Endothelial cell of umbilical vein (primary cell): ENCODE results near the gene MAGI1. TPM values are rescaled to one million over a fixed set of nuclear protein-coding genes. Genes with fewer than 3 reads are reported as not detected.
A peak's percentile ranks its signal among the peaks of the same experiment; 100 is the strongest.
"Not testable (repeated sequence)": the region's sequence is repeated elsewhere in the genome, so short reads cannot be mapped to it uniquely, and the experiment has no call there.

Source experiments
- BruUV-seq: library from RNA; stranded (reverse); fragments of 400-500 nt; replicated peaks from 2 replicates; lab custom pipeline; 2021; lab: Mats Ljungman, UMichigan
- CTCF ChIA-PET: fragments of 300-600, 350-600 bp; sonication (Branson Sonifier 250); formaldehyde crosslinking; loops from one replicate; lab custom pipeline; 2021; ENCODE audit warnings: antibody characterized with exemption, inconsistent platforms; lab: Charles Lee
- POLR2A ChIA-PET: fragments of 300-600, 350-600 bp; sonication (Branson Sonifier 250); formaldehyde crosslinking; loops from one replicate; lab custom pipeline; 2021; ENCODE audit warnings: antibody characterized with exemption, inconsistent platforms; lab: Charles Lee
- DNase-seq: peaks from one replicate; pipeline ENCODE4 v3.0.0-alpha.2; 2011; ENCODE audit warnings: low read depth, low spot score
- FAIRE-seq: peaks from 2 replicates; lab custom pipeline; 2011; peaks lifted over from hg19 to GRCh38; lab: Jason Lieb, UNC
- H2AFZ ChIP-seq: 2 replicates; pipeline ENCODE4 v1.6.0; 2012; ENCODE audit warnings: low read depth, low read length, control low read depth, inconsistent platforms
- H3K27ac ChIP-seq: 2 replicates; pipeline ENCODE4 v1.5.1; 2011; ENCODE audit warnings: low read depth, mild to moderate bottlenecking, control low read depth, low read length, moderate library complexity; ENCODE audit not compliant: insufficient read depth
- H3K27me3 ChIP-seq, 2 experiments: 2 replicates each; pipeline versions ENCODE4 v1.6.0 to v1.6.1; 2011; ENCODE audit warnings: low read length in 2 of 2, mixed read lengths in 1 of 2; ENCODE audit not compliant: control insufficient read depth in 2 of 2, insufficient read depth in 2 of 2
- H3K36me3 ChIP-seq, 2 experiments: 2 replicates in 1 of 2; 3 replicates in 1 of 2; pipeline ENCODE4 v1.5.1; 2011; ENCODE audit warnings: low read length in 2 of 2, mild to moderate bottlenecking in 1 of 2, moderate library complexity in 1 of 2; ENCODE audit not compliant: control insufficient read depth in 2 of 2, insufficient read depth in 2 of 2; ENCODE audit errors: extremely low read depth in 1 of 2
- H3K4me1 ChIP-seq: 3 replicates; pipeline ENCODE4 v1.5.1; 2011; ENCODE audit warnings: mild to moderate bottlenecking, low read length; ENCODE audit not compliant: control insufficient read depth, insufficient read depth; ENCODE audit errors: extremely low read depth
- H3K4me2 ChIP-seq: 2 replicates; pipeline ENCODE4 v1.6.1; 2011; ENCODE audit warnings: low read length, control low read depth, mixed read lengths; ENCODE audit not compliant: insufficient read depth
- H3K4me3 ChIP-seq, 3 experiments: fragments of 200-600 bp in 1 of 3; sonication (generic), shearing (Covaris generic) in 1 of 3; replicated peaks in 1 of 3; 2 replicates each; pipeline ENCODE4 v1.5.1; 2011 to 2016; ENCODE audit warnings: control low read depth in 3 of 3, low read length in 3 of 3, mild to moderate bottlenecking in 2 of 3, inconsistent platforms in 1 of 3, low read depth in 1 of 3, moderate library complexity in 1 of 3; ENCODE audit not compliant: insufficient read depth in 1 of 3
- H3K79me2 ChIP-seq: 2 replicates; pipeline ENCODE4 v1.6.0; 2012; ENCODE audit warnings: low read length, inconsistent platforms; ENCODE audit not compliant: control insufficient read depth, insufficient read depth
- H3K9ac ChIP-seq: replicated peaks from 2 replicates; pipeline ENCODE3; 2011; ENCODE audit warnings: low read length, control low read depth; ENCODE audit not compliant: insufficient read depth; ENCODE audit errors: extremely low read depth
- H3K9me1 ChIP-seq: replicated peaks from 3 replicates; pipeline ENCODE4 v1.6.0; 2011; ENCODE audit warnings: mild to moderate bottlenecking, low read length; ENCODE audit not compliant: control insufficient read depth, insufficient read depth; ENCODE audit errors: extremely low read depth
- H3K9me3 ChIP-seq: replicated peaks from 2 replicates; pipeline ENCODE4 v1.5.1; 2012; ENCODE audit warnings: low read length, inconsistent platforms; ENCODE audit not compliant: control insufficient read depth, insufficient read depth
- H4K20me1 ChIP-seq: replicated peaks from 2 replicates; pipeline ENCODE3; 2011; ENCODE audit warnings: mild to moderate bottlenecking, low read length; ENCODE audit not compliant: control insufficient read depth, insufficient read depth; ENCODE audit errors: extremely low read depth
- EZH2 ChIP-seq: IDR thresholded peaks from 2 replicates; pipeline ENCODE4 v1.6.1; 2012; ENCODE audit warnings: borderline replicate concordance, low read depth, mild to moderate bottlenecking, moderate library complexity, low read length, inconsistent platforms; ENCODE audit not compliant: severe bottlenecking
- FOS ChIP-seq: IDR thresholded peaks from 2 replicates; pipeline ENCODE4 v1.6.1; 2011; ENCODE audit warnings: mild to moderate bottlenecking, low read length, moderate library complexity, borderline replicate concordance; ENCODE audit not compliant: insufficient read depth
- GATA2 ChIP-seq: IDR thresholded peaks from 2 replicates; pipeline ENCODE4 v1.7.0; 2011; ENCODE audit warnings: low read depth, mild to moderate bottlenecking, moderate library complexity, mixed read lengths, low read length; ENCODE audit not compliant: insufficient read length, insufficient read depth
- MAX ChIP-seq: IDR thresholded peaks from 2 replicates; pipeline ENCODE4 v1.6.1; 2011; ENCODE audit not compliant: insufficient read depth, insufficient read length
- POLR2A ChIP-seq: IDR thresholded peaks from 2 replicates; pipeline ENCODE4 v1.6.1; 2012; ENCODE audit warnings: low read depth, mild to moderate bottlenecking, control low read depth, low read length
- dilution Hi-C: fragments of 300-500 bp; cut with MboI; formaldehyde crosslinking; loops from one replicate; pipeline ENCODE4 v1.15.0; 2019; ENCODE audit warnings: low sequenced_read_pairs; ENCODE audit not compliant: extremely low pct_ligation_motif_present
- intact Hi-C: fragments of 100-400 bp; cut with micrococcal nuclease; formaldehyde crosslinking; loops from one replicate; pipeline ENCODE4 v1.10.0; 2022
- polyA plus RNA-seq, 4 experiments: library from polyadenylated mRNA; depleted of rRNA in 3 of 4; stranded (reverse) in 3 of 4; unstranded in 1 of 4; fragments of >200 nt; gene quantifications; 2 replicates each; pipeline versions ENCODE4 v1.2.1 to v1.2.3, GENCODE V29; 2011 to 2012; ENCODE audit warnings: missing spikeins in 1 of 4
- total RNA-seq: library from RNA; stranded (reverse); gene quantifications from 2 replicates; pipeline ENCODE4 v1.2.3, GENCODE V29; 2021

MAGI1 gene
- total and polyA plus RNA-seq, 2 donors (not counting 3 experiments of a cell fraction or from before 2014, with no cell fraction given), result 10.1 to 47.9 TPM

DNA sequence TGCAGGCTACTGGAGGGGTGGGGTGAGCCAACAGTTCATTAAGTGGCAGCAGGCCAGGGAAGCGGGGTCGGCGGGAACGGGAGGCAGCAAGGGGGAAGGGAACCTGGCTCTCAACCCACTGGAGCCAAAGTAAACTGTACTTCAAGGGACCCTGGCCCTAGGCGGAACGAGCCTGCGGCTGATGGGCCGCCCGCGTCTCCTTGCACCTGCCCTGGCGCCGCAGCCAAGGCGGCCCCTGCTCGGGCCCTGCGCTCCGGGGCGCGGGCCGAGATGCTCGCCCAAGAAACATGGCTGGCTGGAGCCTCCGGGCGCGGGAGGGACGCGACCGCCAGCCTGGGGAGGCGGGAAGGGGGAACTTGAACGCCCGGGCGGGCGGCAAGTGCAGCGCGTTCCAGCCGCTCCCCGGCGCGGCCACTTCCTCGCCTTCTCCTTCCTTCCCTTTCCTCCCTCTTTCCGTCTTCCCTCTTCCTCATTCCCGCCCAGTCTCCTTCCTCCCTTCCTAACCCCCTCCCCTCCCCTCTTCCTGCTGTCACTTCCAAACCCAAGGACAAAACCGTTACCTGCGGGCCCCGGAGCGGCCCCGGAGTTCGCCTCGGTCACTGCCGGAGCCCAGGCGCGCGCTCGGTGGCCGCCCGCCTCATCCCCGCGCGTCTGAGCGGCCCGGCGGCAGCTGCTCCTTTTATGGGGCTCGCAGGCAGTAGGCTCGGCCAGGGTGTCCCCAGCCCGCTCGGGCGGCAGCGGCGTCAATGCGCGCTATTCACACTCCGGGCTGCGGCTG, 489.7 kb downstream of the MAGI1 start:
- peaks cover 0 to 12% of the 10 kb centered on the region in 2 experiments for H3K27me3 ChIP-seq
- no peak for DNase-seq
- no peak overlapping the region for H3K27ac ChIP-seq
- FAIRE-seq, result no peak
- BruUV-seq, result no TSS peak
- H3K9me3 ChIP-seq, result no peaks in the 10 kb centered on the region
- peak overlapping the region; percentile 49 for H3K4me2 ChIP-seq
- ChIA-PET CTCF (interaction anchor here (1.2 to 2.4 kb wide), 3 partner anchors 9 to 14 kb away, joined by 3 to 7 read pairs (median 4); no protein-coding TSS in a partner anchor), POLR2A (no interaction called here)
- H3K9me1 ChIP-seq, result no peaks in the 10 kb centered on the region
- no peaks in the 10 kb centered on the region for H3K36me3 ChIP-seq
- peaks cover 2% of the 10 kb centered on the region for H3K4me1 ChIP-seq
- TF ChIP-seq FOS (no peak), EZH2 (peak; percentile 41)
- dilution Hi-C loops (no loop called here), intact Hi-C loops (no loop called here)
- peaks cover 5% of the 10 kb centered on the region for H4K20me1 ChIP-seq
- no peak overlapping the region for H3K9ac ChIP-seq
- H3K79me2 ChIP-seq, result no peaks in the 10 kb centered on the region
- H2AFZ ChIP-seq, result no peak overlapping the region
- peak overlapping the region in 2 of 3 experiments; percentile 21 to 40 for H3K4me3 ChIP-seq

DNA sequence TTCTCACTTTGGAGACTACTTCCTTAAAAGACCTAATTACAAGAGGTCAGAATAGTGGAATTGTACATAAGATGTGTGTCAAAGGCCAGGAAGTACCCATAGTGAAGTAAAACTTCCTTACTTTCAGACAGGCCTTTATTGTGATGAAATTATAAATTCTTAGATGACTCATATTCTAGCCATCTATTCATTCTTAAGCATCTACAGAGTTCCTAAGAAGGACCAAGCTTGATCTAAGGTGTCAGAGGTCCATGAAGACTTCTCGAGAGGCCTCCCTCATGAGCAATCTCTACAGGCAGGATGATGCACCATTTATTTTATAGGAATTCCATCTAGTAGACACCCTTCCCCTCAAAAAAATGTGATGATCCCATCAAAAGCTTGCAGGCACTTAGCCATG, 493.3 kb downstream of the MAGI1 start:
- Histone ChIP-seq H3K79me2 (no peaks in the 10 kb centered on the region), H3K4me1 (peaks cover 2% of the 10 kb centered on the region), H3K9ac (no peak overlapping the region), H2AFZ (no peak overlapping the region), H3K9me1 (no peaks in the 10 kb centered on the region), H3K36me3 (no peaks in the 10 kb centered on the region), H4K20me1 (peaks cover 5% of the 10 kb centered on the region), H3K27ac (no peak overlapping the region), H3K27me3 (peaks cover 0 to 10% of the 10 kb centered on the region in 2 experiments), H3K9me3 (no peaks in the 10 kb centered on the region), H3K4me3 (no peak overlapping the region), H3K4me2 (no peak overlapping the region)
- dilution Hi-C loops (no loop called here), intact Hi-C loops (no loop called here)
- TF ChIP-seq GATA2, result no peak
- TF ChIP-seq EZH2, result no peak
- no peak for TF ChIP-seq POLR2A
- TF ChIP-seq FOS, result peak; percentile 49
- TF ChIP-seq MAX, result no peak
- ChIA-PET CTCF (no interaction called here), POLR2A (no interaction called here)
- FAIRE-seq, result no peak
- no peak for DNase-seq
- no TSS peak for BruUV-seq

- H3K27ac ChIP-seq, DNase-seq, H3K4me2 ChIP-seq, dilution Hi-C loops, CTCF ChIA-PET, intact Hi-C loops, H3K9me1 ChIP-seq, FAIRE-seq, H2AFZ ChIP-seq, BruUV-seq, H3K36me3 ChIP-seq, H3K79me2 ChIP-seq, H3K4me3 ChIP-seq, POLR2A ChIA-PET, H3K9ac ChIP-seq, H3K9me3 ChIP-seq, H3K4me1 ChIP-seq, H3K27me3 ChIP-seq: not testable (repeated sequence)
- H4K20me1 ChIP-seq, result peaks cover 16% of the 10 kb centered on the region
These were observed 495.3 kb downstream of the MAGI1 start for GRCh38 chr3:65543391-65543790.
